ENCODE measurements around the gene NXPH2. TPM values are rescaled to one million over a fixed set of nuclear protein-coding genes. Genes with fewer than 3 reads are reported as not detected.

The NXPH2 gene
- total and polyA plus RNA-seq, 2 of the 13 experiments (the other 11 are each of a cell fraction or from before 2014, with no cell fraction given), result not detected

GRCh38 chr2:138720035-138720838, 60.0 kb downstream of the NXPH2 start (continued):
- no peak for TF ChIP-seq ZNF777 (CRISPR knock-in tag; IDR thresholded peaks at IDR 0.05)
- TF ChIP-seq ELF3 (CRISPR knock-in tag; IDR thresholded peaks at IDR 0.05), result 0 out of 2 replicates have a peak, but pooled peaks have one; percentile 19
- no peak for TF ChIP-seq SALL2 (CRISPR knock-in tag; IDR thresholded peaks at IDR 0.05)
- no peak for TF ChIP-seq PTBP1 (IDR thresholded peaks at IDR 0.05; ENCODE audit: low read depth, low read length, poor library complexity, severe bottlenecking)
- no peak for TF ChIP-seq DR1 (CRISPR knock-in tag; IDR thresholded peaks at IDR 0.05)
- TF ChIP-seq NR3C1 (CRISPR knock-in tag; IDR thresholded peaks at IDR 0.05), result no peak
- TF ChIP-seq PAWR (CRISPR knock-in tag; IDR thresholded peaks at IDR 0.05; ENCODE audit: borderline replicate concordance), result no peak
- TF ChIP-seq REST (IDR thresholded peaks at IDR 0.05; ENCODE audit: borderline replicate concordance in 1 of 2, low read depth in 1 of 2, low read length in 2 of 2), result no peak
- TF ChIP-seq JUN (CRISPR knock-in tag; IDR thresholded peaks at IDR 0.05), result no peak
- no peak for TF ChIP-seq HNF4G (IDR thresholded peaks at IDR 0.05; ENCODE audit: borderline replicate concordance, low read depth, low read length)
- TF ChIP-seq HNF4G (CRISPR knock-in tag; IDR thresholded peaks at IDR 0.05; ENCODE audit: borderline replicate concordance, low read depth), result 0 out of 2 replicates have a peak, but pooled peaks have one; percentile 27
- no peak for TF ChIP-seq FOXP1 (IDR thresholded peaks at IDR 0.05)
- peak; percentile 89 for TF ChIP-seq FOXP1 (CRISPR knock-in tag; IDR thresholded peaks at IDR 0.05)
- no peak for TF ChIP-seq GABPB1 (CRISPR knock-in tag; IDR thresholded peaks at IDR 0.05)
- TF ChIP-seq TRIM24 (CRISPR knock-in tag; IDR thresholded peaks at IDR 0.05), result no peak
- no peak for TF ChIP-seq ZNF839 (CRISPR knock-in tag; IDR thresholded peaks at IDR 0.05; ENCODE audit: borderline replicate concordance)
- no peak for TF ChIP-seq SRY (CRISPR knock-in tag; IDR thresholded peaks at IDR 0.05)
- TF ChIP-seq ZNF446 (CRISPR knock-in tag; IDR thresholded peaks at IDR 0.05), result no peak
- no peak for TF ChIP-seq NFIB (CRISPR knock-in tag; IDR thresholded peaks at IDR 0.05; ENCODE audit: borderline replicate concordance)
- no peak for TF ChIP-seq XBP1 (CRISPR knock-in tag; IDR thresholded peaks at IDR 0.05)
- no peak for TF ChIP-seq ISL2 (CRISPR knock-in tag; IDR thresholded peaks at IDR 0.05)
- TF ChIP-seq GLI4 (CRISPR knock-in tag; IDR thresholded peaks at IDR 0.05; ENCODE audit: borderline replicate concordance), result no peak
- TF ChIP-seq EEA1 (CRISPR knock-in tag; IDR thresholded peaks at IDR 0.05; ENCODE audit: borderline replicate concordance), result no peak
- no peak for TF ChIP-seq ZNF580 (CRISPR knock-in tag; IDR thresholded peaks at IDR 0.05; ENCODE audit: borderline replicate concordance, low read depth)
- peak; percentile 49; the same call in 1 of the 2 replicates for TF ChIP-seq CEBPG (CRISPR knock-in tag; IDR thresholded peaks at IDR 0.05)

All from HepG2 (cell line).